Left kidney (tissue), 2 donors: Measurements from ENCODE around the gene AKT3. TPM values are rescaled to one million over a fixed set of nuclear protein-coding genes. Genes with fewer than 3 reads are reported as not detected.
"Not testable (repeated sequence)": the region's sequence is repeated elsewhere in the genome, so short reads cannot be mapped to it uniquely, and the experiment has no call there.

Experiments used
- DNase-seq: peaks from one replicate; pipeline ENCODE4 v3.0.0-alpha.2; 2013
- polyA plus RNA-seq: library from polyadenylated mRNA; unstranded; fragments of 120-200 nt; gene quantifications from one replicate; pipeline ENCODE4 v1.2.1, GENCODE V29; 2013; ENCODE audit not compliant: insufficient read length

AKT3 gene
- polyA plus RNA-seq, 1 donor = 27.7 TPM

GRCh38 chr1:243701872-243702271, 148.2 kb downstream of the AKT3 start:
- no peak for DNase-seq

GRCh38 chr1:243693800-243694199, 156.2 kb downstream of the AKT3 start:
- no peak for DNase-seq

- DNase-seq = no peak
These were observed 163.9 kb downstream of the AKT3 start for GRCh38 chr1:243686159-243686558.

- no peak for DNase-seq
These were observed 169.2 kb downstream of the AKT3 start for GRCh38 chr1:243680860-243681259.

- DNase-seq = no peak
These were observed 177.4 kb downstream of the AKT3 start for GRCh38 chr1:243672539-243673074.

- DNase-seq = no peak
These were observed 182.5 kb downstream of the AKT3 start for GRCh38 chr1:243667591-243667990.

- DNase-seq = no peak
These were observed 182.9 kb downstream of the AKT3 start for GRCh38 chr1:243667133-243667532.

- DNase-seq = no peak
These were observed 186.4 kb downstream of the AKT3 start for GRCh38 chr1:243663651-243664050.

GRCh38 chr1:243662169-243662568, 187.9 kb downstream of the AKT3 start:
- not testable (repeated sequence) for DNase-seq

- no peak for DNase-seq
These were observed 191.4 kb downstream of the AKT3 start for GRCh38 chr1:243658594-243659105.

GRCh38 chr1:243657793-243658192, 192.2 kb downstream of the AKT3 start:
- no peak for DNase-seq

GRCh38 chr1:243649530-243649929, 200.5 kb downstream of the AKT3 start:
- not testable (repeated sequence) for DNase-seq

GRCh38 chr1:243646841-243647240, 203.2 kb downstream of the AKT3 start:
- DNase-seq = no peak

- no peak for DNase-seq
These were observed 204.8 kb downstream of the AKT3 start for GRCh38 chr1:243645281-243645680.

- no peak for DNase-seq
These were observed 207.1 kb downstream of the AKT3 start for GRCh38 chr1:243642936-243643335.

- no peak for DNase-seq
These were observed 210.9 kb downstream of the AKT3 start for GRCh38 chr1:243639027-243639658.

- no peak for DNase-seq
These were observed 211.9 kb downstream of the AKT3 start for GRCh38 chr1:243638186-243638585.

GRCh38 chr1:243628476-243628907, 221.6 kb downstream of the AKT3 start:
- DNase-seq = no peak

GRCh38 chr1:243623841-243624240, 226.2 kb downstream of the AKT3 start:
- DNase-seq = no peak

- DNase-seq = no peak
These were observed 228.1 kb downstream of the AKT3 start for GRCh38 chr1:243621973-243622372.

- DNase-seq = no peak
These were observed 229.9 kb downstream of the AKT3 start for GRCh38 chr1:243620096-243620495.

GRCh38 chr1:243609698-243610097, 240.3 kb downstream of the AKT3 start:
- DNase-seq = no peak

GRCh38 chr1:243605604-243606003, 244.4 kb downstream of the AKT3 start:
- no peak for DNase-seq

GRCh38 chr1:243601720-243602119, 248.3 kb downstream of the AKT3 start:
- no peak for DNase-seq
